H1 (cell line): Measurements from ENCODE around the gene FOXM1. TPM values are rescaled to one million over a fixed set of nuclear protein-coding genes. Genes with fewer than 3 reads are reported as not detected.
A peak's percentile ranks its signal among the peaks of the same experiment; 100 is the strongest.

Source experiments
- CTCF ChIA-PET: fragments of 300-600 bp; sonication (Branson Sonifier 250); formaldehyde crosslinking; loops from one replicate; lab custom pipeline; 2021; ENCODE audit not compliant: partially characterized antibody; lab: Charles Lee
- POLR2A ChIA-PET: fragments of 300-600 bp; sonication (Branson Sonifier 250); formaldehyde crosslinking; loops from one replicate; lab custom pipeline; 2021; ENCODE audit warnings: inconsistent platforms; ENCODE audit not compliant: partially characterized antibody; lab: Charles Lee
- DNase-seq, 2 experiments: peaks; one replicate each; pipeline versions ENCODE4 v3.0.0 to v3.0.0-alpha.2; 2010 to 2022; ENCODE audit warnings: low spot score in 2 of 2, low read depth in 1 of 2, mixed read lengths in 1 of 2
- FAIRE-seq: peaks from 2 replicates; lab custom pipeline; 2011; peaks lifted over from hg19 to GRCh38; lab: Jason Lieb, UNC
- H2AFZ ChIP-seq: 2 replicates; pipeline ENCODE4 v1.8.1; 2012; ENCODE audit warnings: low read length, inconsistent platforms
- H2AK5ac ChIP-seq: 2 replicates; pipeline ENCODE4 v1.6.1; 2013; ENCODE audit warnings: low read depth, low read length
- H2BK120ac ChIP-seq: replicated peaks from 2 replicates; pipeline ENCODE3; 2013; ENCODE audit warnings: low read depth, low read length, inconsistent platforms
- H2BK12ac ChIP-seq: 2 replicates; pipeline ENCODE4 v1.6.1; 2013; ENCODE audit warnings: low read depth, low read length
- H2BK15ac ChIP-seq: 2 replicates; pipeline ENCODE4 v1.6.1; 2013; ENCODE audit warnings: low read length
- H2BK20ac ChIP-seq: 2 replicates; pipeline ENCODE4 v1.6.1; 2013; ENCODE audit warnings: low read length
- H2BK5ac ChIP-seq: 2 replicates; pipeline ENCODE4 v1.6.1; 2013; ENCODE audit warnings: low read depth, low read length
- H3K14ac ChIP-seq: 2 replicates; pipeline ENCODE4 v1.6.1; 2013; ENCODE audit warnings: inconsistent platforms; ENCODE audit not compliant: insufficient read length
- H3K18ac ChIP-seq: 2 replicates; pipeline ENCODE4 v1.6.1; 2013; ENCODE audit warnings: low read length; ENCODE audit errors: extremely low read depth
- H3K23ac ChIP-seq: 2 replicates; pipeline ENCODE4 v1.6.1; 2013; ENCODE audit warnings: inconsistent platforms; ENCODE audit not compliant: insufficient read length
- H3K23me2 ChIP-seq: 2 replicates; pipeline ENCODE4 v1.6.1; 2013; ENCODE audit warnings: low read depth, low read length
- H3K27ac ChIP-seq: 2 replicates; pipeline ENCODE4 v1.6.1; 2011; ENCODE audit warnings: low read depth, low read length, inconsistent platforms
- H3K27me3 ChIP-seq, 4 experiments: replicated peaks in 1 of 4; 1 replicate in 1 of 4; 2 replicates in 3 of 4; pipeline versions ENCODE4 v1.6.1 to v1.8.1; 2011 to 2013; ENCODE audit warnings: low read length in 3 of 4, mild to moderate bottlenecking in 3 of 4, inconsistent platforms in 2 of 4, mixed read lengths in 2 of 4, moderate library complexity in 1 of 4; ENCODE audit not compliant: control insufficient read depth in 3 of 4, insufficient read depth in 3 of 4; ENCODE audit errors: extremely low read depth in 1 of 4
- H3K36me3 ChIP-seq, 4 experiments: 2 replicates each; pipeline versions ENCODE4 v1.6.1 to v1.8.1; 2011 to 2013; ENCODE audit warnings: mild to moderate bottlenecking in 4 of 4, low read length in 3 of 4, moderate library complexity in 2 of 4, control low read depth in 1 of 4, inconsistent platforms in 1 of 4; ENCODE audit not compliant: insufficient read depth in 4 of 4, control insufficient read depth in 2 of 4
- H3K4ac ChIP-seq: replicated peaks from 2 replicates; pipeline ENCODE3; 2013; ENCODE audit warnings: low read length, low read depth, mixed read lengths, inconsistent platforms; ENCODE audit not compliant: insufficient read length
- H3K4me1 ChIP-seq, 4 experiments: replicated peaks in 1 of 4; 1 replicate in 1 of 4; 2 replicates in 3 of 4; pipeline versions ENCODE4 v1.6.1 to v1.8.1; 2011 to 2013; ENCODE audit warnings: low read length in 3 of 4, inconsistent platforms in 2 of 4, mixed read lengths in 1 of 4; ENCODE audit not compliant: insufficient read depth in 4 of 4, control insufficient read depth in 3 of 4
- H3K4me2 ChIP-seq, 2 experiments: 2 replicates each; pipeline versions ENCODE4 v1.6.1 to v1.8.1; 2011 to 2013; ENCODE audit warnings: low read depth in 2 of 2, low read length in 2 of 2, control low read depth in 1 of 2, inconsistent platforms in 1 of 2, mild to moderate bottlenecking in 1 of 2; ENCODE audit not compliant: insufficient read depth in 1 of 2
- H3K4me3 ChIP-seq, 4 experiments: fragments of 200-600, 300-600 bp in 1 of 4; sonication (generic), shearing (Covaris generic), sonication (Bioruptor Twin) in 1 of 4; 2 replicates each; pipeline versions ENCODE4 v1.5.1 to v1.8.1; 2011 to 2016; ENCODE audit warnings: low read length in 4 of 4, low read depth in 3 of 4, control low read depth in 2 of 4, inconsistent platforms in 2 of 4, mild to moderate bottlenecking in 2 of 4, mixed read lengths in 1 of 4, moderate library complexity in 1 of 4; ENCODE audit not compliant: insufficient read depth in 2 of 4; ENCODE audit errors: extremely low read depth in 1 of 4
- H3K56ac ChIP-seq: replicated peaks from 2 replicates; pipeline ENCODE3; 2013; ENCODE audit warnings: low read depth, mild to moderate bottlenecking, mixed read lengths, low read length, inconsistent platforms; ENCODE audit not compliant: insufficient read length
- H3K79me1 ChIP-seq: 2 replicates; pipeline ENCODE4 v1.6.1; 2013; ENCODE audit warnings: low read depth, low read length, control low read depth
- H3K79me2 ChIP-seq, 2 experiments: 2 replicates each; pipeline versions ENCODE4 v1.6.1 to v1.8.1; 2012 to 2013; ENCODE audit warnings: low read length in 2 of 2, mild to moderate bottlenecking in 2 of 2, inconsistent platforms in 1 of 2; ENCODE audit not compliant: insufficient read depth in 2 of 2, control insufficient read depth in 1 of 2
- H3K9ac ChIP-seq, 4 experiments: replicated peaks in 1 of 4; 1 replicate in 1 of 4; 2 replicates in 3 of 4; pipeline versions ENCODE4 v1.6.1 to v1.8.1; 2011 to 2013; ENCODE audit warnings: low read depth in 3 of 4, low read length in 3 of 4, control low read depth in 2 of 4, mild to moderate bottlenecking in 2 of 4, moderate library complexity in 2 of 4, inconsistent platforms in 1 of 4; ENCODE audit errors: extremely low read depth in 1 of 4
- H3K9me3 ChIP-seq, 2 experiments: 2 replicates each; pipeline versions ENCODE4 v1.6.1 to v1.8.1; 2012 to 2013; ENCODE audit warnings: mild to moderate bottlenecking in 2 of 2, moderate library complexity in 2 of 2, control low read depth in 1 of 2, inconsistent platforms in 1 of 2, low read depth in 1 of 2, low read length in 1 of 2, mixed read lengths in 1 of 2; ENCODE audit not compliant: insufficient read depth in 2 of 2
- H4K20me1 ChIP-seq, 2 experiments: replicated peaks in 1 of 2; 2 replicates each; pipeline versions ENCODE3 to v1.8.1; 2011 to 2013; ENCODE audit warnings: inconsistent platforms in 2 of 2, low read length in 2 of 2, mild to moderate bottlenecking in 1 of 2; ENCODE audit not compliant: insufficient read depth in 2 of 2, control insufficient read depth in 1 of 2
- H4K5ac ChIP-seq: 2 replicates; pipeline ENCODE4 v1.6.1; 2013; ENCODE audit warnings: low read length, low read depth, mixed read lengths, inconsistent platforms; ENCODE audit not compliant: insufficient read length
- H4K8ac ChIP-seq: 2 replicates; pipeline ENCODE4 v1.8.0; 2013; ENCODE audit warnings: mild to moderate bottlenecking, moderate library complexity, low read length, inconsistent platforms; ENCODE audit not compliant: insufficient read depth; ENCODE audit errors: extremely low read depth
- H4K91ac ChIP-seq: replicated peaks from 2 replicates; pipeline ENCODE3; 2013; ENCODE audit warnings: low read length, mixed read lengths, inconsistent platforms; ENCODE audit not compliant: insufficient read length
- JUND ChIP-seq: IDR thresholded peaks from 2 replicates; pipeline ENCODE4 v1.6.1; 2011; ENCODE audit warnings: mild to moderate bottlenecking, improper control_type of control experiment, low read length
- NANOG ChIP-seq: IDR thresholded peaks from 2 replicates; pipeline ENCODE4 v1.6.1; 2011; ENCODE audit warnings: low read length, low read depth, mild to moderate bottlenecking, inconsistent platforms; ENCODE audit not compliant: insufficient read depth, poor library complexity, severe bottlenecking
- WGBS, 2 experiments: shearing (Covaris generic) in 1 of 2; methylation state at CpG; one replicate each; pipeline versions ENCODE4 v1.1.6 to v1.1.7; 2013 to 2015; ENCODE audit warnings: low lambda C conversion rate in 2 of 2, mixed read lengths in 2 of 2, inconsistent platforms in 1 of 2, low coverage in 1 of 2, missing lambda C conversion rate in 1 of 2; ENCODE audit not compliant: insufficient replicate concordance in 2 of 2, insufficient coverage in 1 of 2, insufficient read length in 1 of 2; ENCODE audit errors: extremely low coverage in 1 of 2, missing lambda C conversion rate in 1 of 2; 5-methylcytosine and 5-hydroxymethylcytosine counted together
- polyA plus RNA-seq, 7 experiments: library from polyadenylated mRNA; depleted of rRNA in 3 of 7; stranded (reverse) in 5 of 7; unstranded in 2 of 7; fragments of >200 nt in 5 of 7; fragments of 200-250 nt in 2 of 7; gene quantifications; 1 replicate in 5 of 7; 2 replicates in 1 of 7; 4 replicates in 1 of 7; pipeline versions ENCODE4 v1.2.1 to v1.2.3, GENCODE V29; 2011 to 2013; ENCODE audit warnings: missing spikeins in 2 of 7, mixed read lengths in 2 of 7
- total RNA-seq: library from RNA; stranded (reverse); fragmentation: NEBNext Ultra II Directional; extraction: Animal tissue kit (Norgen Biotek cat#: 25700); gene quantifications from 2 replicates; pipeline ENCODE4 v1.2.1, GENCODE V29; 2021

Gene FOXM1
- total and polyA plus RNA-seq, 2 of the 8 experiments (the other 6 are each of a cell fraction or from before 2014, with no cell fraction given) = 58.1 to 121 TPM

DNA sequence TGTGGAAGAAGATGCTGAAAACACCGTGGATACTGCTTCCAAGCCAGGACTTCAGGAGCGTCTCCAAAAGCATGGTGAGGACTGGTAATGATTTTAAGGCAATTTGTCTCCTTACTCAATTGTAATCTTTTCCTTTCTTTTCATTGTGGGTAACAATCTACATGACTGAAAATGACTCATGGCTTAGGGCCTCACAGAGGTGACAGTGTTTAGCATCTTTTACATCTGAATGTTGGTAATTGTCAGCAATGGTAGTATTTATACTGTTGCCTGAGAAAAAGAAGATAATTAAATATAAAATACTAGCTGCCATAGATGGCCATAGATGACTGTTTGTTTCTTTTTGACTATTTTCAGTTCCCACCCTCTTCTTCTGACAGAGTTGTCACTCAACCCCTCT, 45.4 kb upstream of the FOXM1 start:
- POLR2A ChIA-PET = interaction anchor here (0.7 kb wide), 1 partner anchor 212 kb away, joined by 3 read pairs; no protein-coding TSS in a partner anchor
- Histone ChIP-seq H4K20me1 (no peaks in the 10 kb centered on the region), H3K27ac (no peak overlapping the region), H4K8ac (no peak overlapping the region), H2AK5ac (no peak overlapping the region), H2BK12ac (no peak overlapping the region), H2BK20ac (0 out of 2 replicates have a peak overlapping the region, but pooled peaks have one; percentile 40), H4K5ac (no peak overlapping the region), H2BK120ac (no peak overlapping the region), H3K4me1 (peaks cover 0 to 7% (median 2%) of the 10 kb centered on the region in 4 experiments; a peak in 5 of 7 replicates), H3K4me3 (peak overlapping the region in 1 of 4 experiments; percentile 12; a peak in 1 of 8 replicates), H3K79me1 (no peaks in the 10 kb centered on the region; the same call in 1 of the 2 replicates), H3K79me2 (no peaks in the 10 kb centered on the region), H3K9ac (no peak overlapping the region), H3K23me2 (no peaks in the 10 kb centered on the region), H3K56ac (no peak overlapping the region), H3K18ac (no peak overlapping the region; the same call in 1 of the 2 replicates), H3K4me2 (peak overlapping the region; percentile 22 to 52), H3K36me3 (peaks cover 0 to 4% (median 0%) of the 10 kb centered on the region in 4 experiments; a peak in 3 of 8 replicates), H3K27me3 (no peaks in the 10 kb centered on the region), H3K4ac (no peak overlapping the region), H3K9me3 (no peaks in the 10 kb centered on the region), H3K14ac (no peak overlapping the region), H3K23ac (no peak overlapping the region), H2AFZ (no peak overlapping the region), H4K91ac (no peak overlapping the region), H2BK15ac (no peak overlapping the region), H2BK5ac (no peak overlapping the region)
- FAIRE-seq (peak; percentile 19), DNase-seq (no peak)
- 69% methylated on average over 2 of the region's 2 CpGs; no CpG with 5 or more reads in 1 of the 2 experiments for WGBS, 2 experiments
- TF ChIP-seq JUND (peak; percentile 69), NANOG (no peak)
- CTCF ChIA-PET = interaction anchor here (0.9 to 3.2 kb wide), 3 partner anchors 12 to 68 kb away, joined by 3 to 15 read pairs (median 4); no protein-coding TSS in a partner anchor
